ENCODE data around the gene BCL11A. TPM values are rescaled to one million over a fixed set of nuclear protein-coding genes. Genes with fewer than 3 reads are reported as not detected.

Gene BCL11A
- total and polyA plus RNA-seq, 2 of the 13 experiments (the other 11 are each of a cell fraction or from before 2014, with no cell fraction given): not detected

- Histone ChIP-seq H3K4me2 (ENCODE audit: low read depth, low read length) (no peak overlapping the region), H3K4me1 (ENCODE audit: insufficient read depth, low read length) (peaks cover 21% of the 10 kb centered on the region), H3K9ac (ENCODE audit: insufficient read depth, low read depth, low read length) (no peak overlapping the region), H4K20me1 (ENCODE audit: insufficient read depth, low read length) (no peaks in the 10 kb centered on the region; the same call in 1 of the 2 replicates), H3K9me3 (ENCODE audit: low read length) (no peaks in the 10 kb centered on the region), H3K79me2 (ENCODE audit: insufficient read depth, low read length) (no peaks in the 10 kb centered on the region), H2AFZ (ENCODE audit: low read length) (no peak overlapping the region), H3K27me3 (ENCODE audit: control insufficient read depth in 1 of 2, insufficient read depth in 2 of 2, low read length in 2 of 2) (peaks cover 0 to 54% of the 10 kb centered on the region in 2 experiments; a peak in 3 of 5 replicates), H3K36me3 (replicated peaks in 1 of 2; ENCODE audit: control insufficient read depth in 1 of 2, insufficient read depth in 2 of 2, low read length in 2 of 2) (no peaks in the 10 kb centered on the region), H3K27ac (ENCODE audit: extremely low read length, insufficient read depth, low read length) (no peak overlapping the region), H3K4me3 (replicated peaks in 1 of 3; ENCODE audit: insufficient read depth in 1 of 3, low read depth in 2 of 3, low read length in 3 of 3) (no peak overlapping the region)
- intact Hi-C loops (cut with micrococcal nuclease; ENCODE audit: unreplicated experiment): no loop called here
- in situ Hi-C loops (cut with HindIII; ENCODE audit: extremely low pct_ligation_motif_present, low pct_unique_long_range_greater_than_20kb): no loop called here
- DNase-seq (ENCODE audit: low spot score): no peak
- WGBS (ENCODE audit: low lambda C conversion rate): 62% methylated on average over 8 of the region's 8 CpGs
- no peak for ATAC-seq
- POLR2A ChIA-PET: no interaction called here
- CTCF ChIA-PET (ENCODE audit: low intra/inter-chr PET ratio, low total read pairs): no interaction called here
- FAIRE-seq: no peak
- no TSS peak for BruUV-seq (replicated peaks)
- TF ChIP-seq CBX5 (CRISPR knock-in tag; IDR thresholded peaks at IDR 0.05; ENCODE audit: borderline replicate concordance): no peak
- no peak for TF ChIP-seq ZNF414 (CRISPR knock-in tag; IDR thresholded peaks at IDR 0.05)
- no peak for TF ChIP-seq THRA (CRISPR knock-in tag; IDR thresholded peaks at IDR 0.05; ENCODE audit: borderline replicate concordance)
- no peak for TF ChIP-seq SALL1 (CRISPR knock-in tag; IDR thresholded peaks at IDR 0.05)
- no peak for TF ChIP-seq KDM3A (CRISPR knock-in tag; IDR thresholded peaks at IDR 0.05; ENCODE audit: low read depth)
- no peak for TF ChIP-seq ARID2 (CRISPR knock-in tag; IDR thresholded peaks at IDR 0.05; ENCODE audit: borderline replicate concordance)
- TF ChIP-seq KAT2B (IDR thresholded peaks at IDR 0.05; ENCODE audit: borderline replicate concordance, low read depth, low read length): no peak
- TF ChIP-seq ZNF331 (CRISPR knock-in tag; IDR thresholded peaks at IDR 0.05): no peak
- no peak for TF ChIP-seq BCL6 (CRISPR knock-in tag; IDR thresholded peaks at IDR 0.05)
- TF ChIP-seq BHLHE40 (IDR thresholded peaks at IDR 0.05; ENCODE audit: low read length): no peak
- TF ChIP-seq ZNF720 (CRISPR knock-in tag; IDR thresholded peaks at IDR 0.05): no peak
- no peak for TF ChIP-seq GRHL1 (CRISPR knock-in tag; conservative IDR thresholded peaks at IDR 0.05)
- TF ChIP-seq NR2F1 (CRISPR knock-in tag; IDR thresholded peaks at IDR 0.05): no peak
- TF ChIP-seq NFIC (IDR thresholded peaks at IDR 0.05; ENCODE audit: low read length): no peak
- TF ChIP-seq ZNF264 (CRISPR knock-in tag; IDR thresholded peaks at IDR 0.05): no peak
- no peak for TF ChIP-seq SIN3B (IDR thresholded peaks at IDR 0.05; ENCODE audit: low read length)
- no peak for TF ChIP-seq ZBTB8A (CRISPR knock-in tag; IDR thresholded peaks at IDR 0.05; ENCODE audit: borderline replicate concordance, low read depth)
- no peak for TF ChIP-seq NR2F2 (IDR thresholded peaks at IDR 0.05; ENCODE audit: borderline replicate concordance, low read depth)
These were observed 24.2 kb downstream of the BCL11A start for GRCh38 chr2:60529136-60529784.

All from HepG2 (cell line).